GM18517 (cell line): ENCODE results near the gene CCL5.

Experiments
- ATAC-seq: cut with Tn5 transposase; IDR thresholded peaks from one replicate; pipeline ENCODE4 v1.9.1; 2021; ENCODE audit warnings: mild to moderate bottlenecking, moderate library complexity; ENCODE audit not compliant: unreplicated experiment

The CCL5 gene

DNA sequence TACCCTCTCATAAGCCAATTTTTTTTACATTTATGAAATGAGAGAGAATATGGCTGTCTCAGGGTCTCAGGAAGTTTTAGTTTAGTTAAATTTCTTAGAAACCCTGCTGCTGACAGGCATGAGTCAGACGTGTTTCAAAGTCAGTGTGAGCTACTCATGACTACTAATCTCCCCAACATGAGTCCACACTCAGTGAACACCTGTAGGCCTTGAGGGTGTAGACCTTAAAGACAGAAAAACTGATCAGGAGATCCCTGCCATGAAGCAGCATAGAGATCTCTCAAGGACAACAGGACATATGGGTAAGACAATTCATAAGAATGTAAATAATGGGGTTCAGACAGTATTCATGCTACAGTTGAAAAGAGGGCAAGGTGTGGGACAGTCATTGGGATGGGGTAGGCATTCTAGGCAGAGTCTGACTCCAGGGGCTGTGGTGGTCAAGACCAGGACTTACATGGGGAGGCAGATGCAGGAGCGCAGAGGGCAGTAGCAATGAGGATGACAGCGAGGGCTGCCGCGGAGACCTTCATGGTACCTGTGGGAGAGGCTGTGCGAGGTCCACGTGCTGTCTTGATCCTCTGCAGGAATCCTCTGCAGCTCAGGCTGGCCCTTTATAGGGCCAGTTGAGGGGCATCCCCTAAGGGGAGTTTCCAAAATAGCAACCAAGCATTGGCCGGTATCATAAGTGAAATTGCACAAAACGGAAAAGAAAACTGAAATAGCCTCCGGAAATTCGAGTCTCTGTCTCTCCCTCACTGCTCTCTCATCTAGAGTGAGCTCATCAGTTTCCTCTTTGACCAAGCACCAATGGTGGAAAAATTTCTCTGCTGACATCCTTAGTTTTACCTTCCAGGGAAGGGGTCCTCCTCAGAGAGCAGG lies at the start of gene CCL5:
Gene CCL5 (minus strand): TSS at position 588 of the 882 bp plus-strand sequence.
- ATAC-seq, result peak; percentile 94

DNA sequence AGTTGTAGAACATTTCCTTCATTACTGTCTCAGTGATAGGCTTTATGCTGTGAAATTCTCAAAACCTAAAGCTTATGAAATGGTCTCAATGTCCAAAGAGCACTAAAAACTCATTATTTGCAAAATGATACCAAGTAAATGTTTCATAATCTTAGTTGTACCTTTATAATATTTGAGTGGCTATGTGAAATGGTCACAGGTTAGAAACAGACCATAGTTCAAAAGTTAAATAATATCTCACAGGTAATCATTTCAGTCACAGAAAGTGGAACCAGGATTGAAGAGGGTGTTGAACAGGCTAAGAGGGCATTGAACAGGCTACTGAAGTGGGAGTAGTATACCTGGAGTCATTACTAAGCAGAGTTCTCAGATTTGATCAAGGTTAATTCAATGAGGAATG lies 47.6 kb upstream of the CCL5 start:
- ATAC-seq, result no peak

DNA sequence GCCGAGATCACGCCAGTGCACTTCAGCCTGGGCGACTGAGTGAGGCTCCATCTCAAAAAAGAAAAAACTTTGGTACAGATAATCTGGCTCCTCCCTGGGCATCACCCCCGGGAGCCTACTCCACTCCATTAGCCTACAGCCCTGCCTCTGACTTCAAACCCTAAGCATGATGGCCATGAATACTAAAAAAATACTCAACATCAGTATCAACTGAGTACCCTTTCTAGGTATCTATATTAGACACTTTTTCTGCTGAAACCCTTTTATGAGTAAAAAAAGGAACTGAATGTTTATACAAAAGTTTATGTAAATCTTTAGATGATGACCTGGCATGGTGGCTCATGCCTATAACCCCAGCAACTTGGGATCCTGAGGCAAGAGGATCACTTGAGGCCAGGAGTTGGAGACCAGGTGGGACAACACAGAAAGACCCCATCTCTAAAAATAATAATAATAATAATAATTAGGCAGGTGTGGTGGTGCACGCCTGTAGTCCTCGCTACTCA lies 43.5 kb upstream of the CCL5 start:
- ATAC-seq, result no peak

DNA sequence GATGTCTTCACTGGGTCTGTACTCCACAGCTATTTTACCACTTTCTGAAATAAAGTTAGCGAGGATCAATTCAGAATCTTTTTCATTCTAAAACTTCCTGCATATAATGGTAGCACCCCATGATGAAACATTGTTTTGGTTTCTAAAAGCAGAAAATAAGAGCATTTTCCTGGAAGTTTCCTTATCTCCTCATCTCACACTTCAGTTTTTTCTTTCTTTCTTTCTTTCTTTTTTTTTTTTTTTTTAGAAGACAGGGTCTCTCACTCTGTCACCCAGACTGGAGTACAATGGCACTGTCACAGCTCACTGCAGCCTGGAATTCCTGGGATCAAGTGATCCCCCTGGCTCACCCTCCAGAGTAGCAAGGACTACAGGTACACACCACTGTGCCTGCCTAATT lies 40.1 kb upstream of the CCL5 start:
- ATAC-seq, result no peak

DNA sequence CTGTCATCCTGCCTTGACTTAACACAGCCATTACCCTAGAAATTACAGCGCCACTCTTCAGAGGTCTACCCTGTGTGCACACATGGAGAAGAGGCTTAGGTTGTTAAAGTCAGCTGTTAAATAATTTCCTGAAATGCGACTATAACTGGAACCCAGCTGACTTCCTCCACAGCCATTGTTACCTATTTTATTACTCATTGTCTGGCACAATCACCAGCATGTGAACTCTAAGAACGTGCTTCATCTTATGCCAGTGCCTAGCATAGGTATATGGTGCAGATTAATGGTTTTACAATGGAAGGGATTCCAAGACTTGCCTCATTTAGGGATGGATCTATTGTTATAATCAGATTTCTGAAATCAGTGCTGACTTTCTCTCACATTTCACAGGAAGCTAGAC lies 38.5 kb upstream of the CCL5 start:
- no peak for ATAC-seq

DNA sequence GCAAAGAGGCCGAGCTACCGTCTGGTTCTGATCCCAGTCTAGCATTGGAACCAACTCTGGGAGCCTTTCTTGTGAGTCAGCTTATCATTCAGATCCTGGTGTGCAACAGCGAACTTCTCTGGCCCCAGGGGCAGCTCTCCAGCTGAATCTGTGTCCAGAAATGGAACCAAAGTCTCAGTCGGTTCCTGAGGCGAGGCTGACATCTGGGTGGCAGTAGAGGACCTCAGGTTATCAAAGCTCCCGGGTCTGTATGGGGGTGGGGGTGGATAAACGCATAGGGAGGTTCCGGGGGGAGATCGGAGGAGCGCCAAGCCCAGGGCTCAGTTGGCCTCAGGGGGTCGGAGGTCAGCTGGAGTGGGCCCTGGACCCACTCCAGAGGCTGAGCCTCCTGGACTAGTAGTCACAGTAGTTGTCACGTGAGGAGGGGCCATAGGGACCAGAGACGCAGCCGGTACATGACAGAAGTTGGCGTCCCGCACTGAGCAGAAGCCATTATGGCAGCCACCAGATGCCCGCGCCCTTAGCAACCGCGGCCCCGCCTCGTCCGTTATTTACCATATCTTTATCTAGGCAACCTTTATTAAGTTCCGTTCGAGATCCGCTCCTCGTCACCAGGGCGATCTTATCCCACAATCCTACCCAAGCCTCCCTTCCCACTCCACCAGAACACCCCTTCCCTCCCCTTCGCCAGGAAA lies 37.5 kb upstream of the CCL5 start:
- no peak for ATAC-seq

DNA sequence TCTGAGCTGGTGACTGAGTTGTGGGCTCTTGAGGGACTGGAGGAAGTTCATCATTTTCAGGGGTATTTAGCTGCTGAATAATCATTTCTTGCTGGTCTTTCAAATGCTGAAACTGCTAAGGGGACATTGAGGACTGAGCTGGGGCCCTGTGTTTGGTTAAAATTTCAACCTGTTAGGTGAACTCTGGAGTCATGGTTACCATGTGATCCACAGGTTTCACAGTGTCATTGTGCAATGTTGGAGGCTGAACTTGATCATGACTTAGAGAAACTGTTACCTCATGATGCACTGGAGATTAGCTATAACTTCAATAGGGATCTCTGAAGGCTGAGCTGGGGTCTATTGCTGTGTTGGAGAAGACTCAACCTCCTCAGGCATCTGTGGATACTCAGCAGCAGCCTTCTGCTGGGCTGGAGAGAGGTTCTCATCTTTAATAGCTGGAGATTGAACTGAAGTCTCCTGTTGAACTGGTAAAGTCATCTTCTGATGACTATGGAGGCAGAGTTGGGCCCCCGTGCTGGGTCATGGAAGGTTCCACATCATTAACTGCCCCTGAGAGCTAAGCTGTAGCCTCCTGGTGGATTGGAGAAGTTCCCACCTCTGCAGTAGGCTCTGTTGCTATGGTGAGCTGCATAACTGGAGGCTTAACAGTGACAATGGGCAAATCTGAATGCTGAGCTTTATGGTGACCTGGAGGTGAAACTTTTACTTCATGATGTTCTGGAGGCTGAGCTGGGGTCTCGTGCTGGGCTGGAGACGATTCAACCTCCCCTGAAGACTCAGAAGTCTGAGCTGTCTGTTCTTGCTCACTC lies 35.2 kb upstream of the CCL5 start:
- ATAC-seq, result no peak

DNA sequence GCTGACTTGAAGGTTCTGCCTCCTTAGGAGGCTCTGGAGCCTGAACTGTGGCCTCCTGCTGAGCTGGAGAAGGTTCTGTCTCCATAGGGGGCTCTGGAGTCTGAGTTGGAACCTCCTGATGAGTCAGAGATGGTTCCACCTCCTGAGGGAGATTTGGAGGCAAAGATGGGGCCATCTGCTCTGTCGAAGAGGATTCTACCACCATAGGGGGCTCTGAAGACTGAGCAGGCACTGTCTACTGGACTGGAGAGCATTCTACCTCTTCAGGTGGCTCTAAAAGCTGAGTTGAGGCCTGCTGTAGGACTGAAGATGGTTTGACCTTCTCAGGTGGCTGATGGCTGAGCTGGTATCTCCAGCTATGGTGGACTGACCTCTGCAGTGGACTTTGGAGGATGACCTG lies 34.2 kb upstream of the CCL5 start:
- ATAC-seq, result no peak

DNA sequence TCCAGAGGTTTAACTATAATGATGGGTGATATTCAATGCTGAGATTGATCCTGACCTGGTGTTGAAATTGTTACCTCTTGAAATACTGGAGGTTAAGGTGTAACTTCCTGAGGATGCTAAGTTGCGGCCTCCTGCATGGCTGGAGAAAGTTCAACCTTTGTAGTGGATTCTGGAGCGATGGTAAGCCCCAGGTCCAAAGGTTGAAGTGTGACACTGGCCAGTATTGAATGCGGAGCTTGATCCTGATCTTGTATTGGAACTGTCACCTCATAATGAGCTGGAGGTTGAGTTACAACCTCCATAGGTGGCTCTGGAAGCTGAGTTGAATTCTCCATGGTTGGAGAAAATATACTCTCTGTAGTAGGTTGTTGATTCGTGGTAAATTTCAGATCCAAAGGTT lies 33.4 kb upstream of the CCL5 start:
- ATAC-seq, result no peak

DNA sequence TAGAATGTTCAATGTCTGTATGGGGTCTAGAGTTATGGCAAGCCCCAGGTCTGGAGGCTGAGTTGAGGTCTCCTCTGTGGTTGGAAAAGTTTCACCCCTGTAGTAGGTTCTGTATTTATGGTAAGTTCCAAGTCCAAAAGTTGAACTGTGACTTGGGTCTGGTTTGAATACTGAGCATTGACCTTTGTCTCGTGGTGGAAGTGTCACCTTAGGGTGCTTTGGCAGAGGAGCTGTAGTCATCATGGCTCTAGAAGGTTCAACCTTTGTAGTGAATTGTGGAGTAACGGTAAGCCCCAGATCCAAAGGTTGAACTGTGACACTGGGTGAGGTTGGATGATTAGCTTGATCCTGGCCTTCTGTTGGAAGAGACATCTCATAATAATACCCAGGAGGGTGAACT lies 32.8 kb upstream of the CCL5 start:
- ATAC-seq, result no peak

DNA sequence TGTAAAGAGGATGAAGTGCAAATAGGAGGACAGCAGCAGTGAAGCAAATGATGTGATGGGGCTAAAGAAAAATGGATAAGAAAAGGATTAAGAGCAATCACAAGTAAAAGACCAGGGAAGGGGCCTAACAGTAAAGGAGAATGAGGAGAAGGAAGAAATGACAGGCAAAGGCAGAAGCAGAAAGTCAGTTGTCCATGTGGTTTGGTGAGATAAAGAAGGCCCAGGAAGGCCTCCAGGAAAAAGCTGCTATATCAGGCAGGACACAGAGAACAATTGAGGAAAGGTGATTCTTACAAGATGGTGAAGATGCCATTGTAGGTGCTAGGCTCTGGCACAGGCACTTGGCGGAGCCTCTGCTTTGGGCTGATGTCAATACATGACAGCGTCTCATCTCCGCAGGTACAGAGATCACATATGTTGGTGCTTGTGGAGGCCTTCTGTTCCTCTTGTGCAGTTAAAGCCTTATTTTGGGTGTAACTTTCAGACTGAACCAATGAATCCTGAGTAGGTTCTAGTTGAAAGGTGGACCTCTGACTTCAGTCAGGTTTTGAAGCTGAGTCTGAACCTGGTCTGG lies 32.3 kb upstream of the CCL5 start:
- no peak for ATAC-seq

DNA sequence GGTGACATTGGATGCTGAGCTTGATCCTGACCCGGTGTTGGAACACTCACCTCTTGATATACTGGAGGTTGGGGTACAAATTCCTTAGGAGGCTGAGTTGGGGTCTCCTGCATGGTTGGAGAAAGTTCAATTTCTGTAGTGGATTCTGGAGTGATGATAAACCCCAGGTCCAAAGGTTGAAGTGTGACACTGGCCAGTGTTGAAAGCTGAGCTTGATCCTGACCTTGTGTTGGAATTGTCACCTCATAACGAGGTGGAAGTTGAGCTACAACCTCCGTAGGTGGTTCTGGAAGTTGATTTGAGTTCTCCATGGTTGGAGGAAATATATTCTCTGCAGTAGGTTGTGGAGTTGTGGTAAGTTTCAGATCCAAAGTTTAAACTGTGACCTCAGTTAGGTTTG lies 29.2 kb upstream of the CCL5 start:
- ATAC-seq, result no peak

DNA sequence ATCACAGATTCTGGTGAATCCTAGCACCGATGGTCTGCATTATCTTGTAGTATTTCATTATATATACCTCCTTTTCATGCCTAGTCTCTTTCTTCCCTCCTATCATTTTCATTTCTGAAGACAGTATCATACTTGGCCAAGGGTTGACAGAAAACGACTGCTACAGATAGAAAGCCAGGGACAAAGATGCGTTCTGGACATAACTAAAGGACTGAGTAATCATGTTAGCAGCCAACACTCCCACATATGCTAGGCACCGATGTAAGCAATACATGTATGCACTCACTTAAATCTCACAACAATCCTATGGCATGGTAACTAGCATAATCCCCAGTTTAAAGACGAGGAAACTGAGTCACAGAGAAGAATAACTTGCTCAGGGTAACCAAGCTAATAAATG lies 27.5 kb upstream of the CCL5 start:
- ATAC-seq, result no peak

DNA sequence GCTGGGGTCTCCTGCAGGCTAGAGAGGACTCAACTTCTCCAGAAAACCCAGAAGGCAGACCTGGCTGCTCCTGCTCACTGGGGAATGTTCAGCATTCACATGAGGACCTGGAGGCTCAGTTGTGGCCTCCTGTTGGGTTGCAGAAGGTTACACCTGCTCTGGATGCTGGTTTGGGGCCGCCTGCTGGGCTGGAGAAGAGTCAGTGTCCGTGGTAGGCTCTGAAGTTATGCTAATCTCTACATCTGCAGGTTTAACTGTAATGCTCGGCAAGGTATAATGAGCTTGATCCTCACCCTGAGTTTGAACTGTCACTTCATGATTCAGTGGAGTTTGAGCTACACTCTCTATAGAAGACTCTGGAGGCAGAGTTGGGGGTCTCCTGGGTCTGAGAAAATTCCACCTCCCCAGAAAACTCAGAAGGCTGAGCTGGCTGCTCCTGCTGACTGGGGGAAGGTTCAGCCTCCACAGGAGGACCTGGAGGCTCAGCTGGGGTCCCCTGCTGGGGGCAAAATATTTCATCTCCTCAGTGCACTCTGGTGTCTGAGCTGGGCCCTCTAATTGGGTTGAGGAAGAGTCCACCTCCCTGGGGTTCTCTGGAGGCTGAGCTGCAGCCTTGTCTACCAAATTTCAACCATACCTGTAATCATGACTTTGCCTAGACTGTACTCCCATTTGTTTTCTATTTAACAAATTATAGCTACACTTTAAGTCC lies 26.9 kb upstream of the CCL5 start:
- no peak for ATAC-seq

DNA sequence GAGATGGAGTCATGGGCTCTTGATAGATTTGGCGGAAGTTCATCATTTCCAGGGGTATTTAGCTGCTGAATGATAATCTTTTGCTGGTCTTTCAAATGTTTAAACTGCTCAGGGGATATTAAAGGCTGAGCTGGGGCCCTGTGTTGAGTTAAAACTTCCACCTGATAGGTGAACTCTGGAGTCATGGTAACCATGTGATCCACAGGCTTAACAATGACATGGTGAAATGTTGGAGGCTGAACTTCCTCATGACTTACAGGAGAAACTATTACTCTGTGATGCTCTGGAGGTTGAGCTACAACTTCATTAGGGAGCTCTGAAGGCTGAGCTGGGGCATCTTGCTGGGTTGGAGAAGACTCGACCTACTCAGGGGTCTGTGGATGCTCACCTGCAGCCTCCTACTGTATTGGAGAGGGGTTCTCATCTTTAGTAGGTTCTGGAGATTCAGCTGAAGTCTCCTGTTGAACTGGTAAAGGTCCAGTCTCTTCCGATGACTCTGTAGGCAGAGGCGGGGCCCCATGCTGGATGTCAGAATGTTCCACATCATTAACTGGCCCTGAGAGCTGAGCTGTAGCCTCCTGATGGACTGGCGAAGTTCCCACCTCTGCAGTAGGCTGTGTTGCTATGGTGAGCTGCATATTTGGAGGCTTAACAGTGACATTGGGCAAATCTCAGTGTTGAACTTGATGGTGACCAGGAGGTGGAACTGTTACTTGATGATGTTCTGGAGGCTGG lies 26.2 kb upstream of the CCL5 start:
- ATAC-seq, result no peak

DNA sequence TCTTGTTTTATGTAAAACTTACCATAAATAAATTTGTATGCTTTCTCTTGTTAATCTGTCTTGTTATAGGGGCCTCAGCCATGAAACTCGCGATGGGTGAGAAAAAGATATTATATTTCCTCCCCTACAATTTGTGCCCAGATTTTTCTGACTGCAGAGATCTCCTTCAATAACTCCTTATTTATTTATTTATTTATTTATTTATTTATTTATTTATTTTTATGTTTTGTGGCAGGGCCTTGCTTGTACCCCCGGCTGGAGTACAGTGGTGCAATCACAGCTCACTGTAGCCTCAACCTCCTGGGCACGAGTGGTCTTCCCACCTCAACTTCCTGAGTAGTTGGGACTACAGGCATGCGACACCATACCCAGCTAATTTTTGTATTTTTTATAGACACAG lies 23.3 kb upstream of the CCL5 start:
- ATAC-seq, result no peak

DNA sequence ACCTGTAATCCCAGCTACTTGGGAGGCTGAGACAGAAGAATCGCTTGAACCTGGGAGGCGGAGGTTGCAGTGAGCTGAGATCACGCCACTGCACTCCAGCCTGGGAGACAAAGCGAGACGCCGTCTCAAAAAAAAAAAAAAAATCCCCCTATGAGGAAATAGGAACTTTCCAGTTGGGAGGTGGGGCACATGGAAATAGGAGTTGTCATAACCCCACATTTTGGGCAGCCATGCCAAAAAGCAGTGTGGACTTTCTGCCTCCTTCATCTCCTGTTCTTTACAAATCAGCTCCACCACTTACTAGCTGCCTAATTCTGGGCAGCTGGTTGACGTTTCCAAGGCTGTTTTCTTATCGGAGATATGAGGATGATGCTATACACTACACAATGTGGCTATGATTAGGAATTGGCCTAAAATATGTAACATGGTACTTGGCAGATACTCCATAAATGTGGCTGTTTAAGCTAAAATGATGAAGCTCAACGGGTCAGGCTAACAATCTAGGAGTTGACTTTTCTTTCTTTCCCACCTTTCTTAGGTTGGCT lies 21.5 kb upstream of the CCL5 start:
- ATAC-seq, result no peak

DNA sequence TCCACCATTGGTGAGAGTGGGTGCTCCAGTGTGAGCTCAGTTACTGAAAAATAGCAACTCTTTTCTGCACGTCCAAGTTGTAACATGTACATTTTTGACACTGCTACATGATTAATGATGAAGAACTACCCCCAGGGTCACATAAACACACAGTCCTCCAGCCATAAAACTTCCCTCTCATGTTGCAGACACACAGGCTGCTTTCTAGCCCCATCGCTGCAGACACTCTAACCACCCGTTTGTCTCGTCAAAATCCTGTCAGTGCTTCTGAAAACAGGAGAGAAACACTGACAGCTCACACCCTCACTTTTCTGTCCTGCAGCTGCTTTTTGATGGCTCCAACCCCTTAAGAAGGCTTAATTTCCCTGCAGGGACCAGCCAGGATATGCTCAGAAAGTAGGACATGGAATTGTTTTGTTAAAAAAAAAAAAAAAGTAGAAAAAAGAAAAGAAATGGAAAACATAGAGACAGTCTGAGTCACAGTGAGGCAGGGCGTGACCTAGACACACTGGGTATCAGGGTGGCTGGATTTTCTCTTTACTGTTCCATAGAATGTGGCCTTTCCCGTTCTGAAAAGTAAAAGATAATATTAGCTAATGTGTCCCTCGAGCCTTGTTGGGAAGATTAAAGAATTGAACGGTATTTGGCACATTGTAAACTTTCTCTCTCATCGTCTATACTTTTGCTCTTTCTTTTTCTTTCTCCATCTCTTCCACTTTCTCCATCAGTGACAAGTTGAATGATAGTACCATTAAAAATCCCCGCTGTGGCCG lies 20.7 kb upstream of the CCL5 start:
- ATAC-seq, result no peak

DNA sequence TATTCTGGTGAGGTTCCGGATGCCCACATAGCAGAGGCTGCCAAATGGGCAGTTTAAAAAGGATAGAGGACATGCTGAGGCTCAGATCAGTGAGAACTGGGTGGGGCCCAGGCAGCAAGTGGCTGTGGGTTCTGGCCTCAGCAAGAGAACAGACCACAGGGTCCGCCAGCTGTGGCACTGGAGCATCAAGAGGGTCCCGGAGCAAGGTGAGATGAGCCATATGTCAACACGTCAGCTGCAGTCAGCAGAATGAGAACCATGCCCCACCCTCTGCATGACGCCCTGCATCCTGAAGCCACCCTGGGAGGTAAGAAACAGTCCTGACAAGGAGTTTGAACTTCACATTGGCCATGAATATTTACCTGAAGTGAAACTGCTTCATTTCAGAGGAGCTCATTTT lies 20.1 kb upstream of the CCL5 start:
- ATAC-seq, result no peak
